ENCODE measurements around the gene PRPSAP1. TPM values are rescaled to one million over a fixed set of nuclear protein-coding genes. Genes with fewer than 3 reads are reported as not detected.
"Not testable (repeated sequence)": the region's sequence is repeated elsewhere in the genome, so short reads cannot be mapped to it uniquely, and the experiment has no call there.

The PRPSAP1 gene
- total RNA-seq, 1 donor from 2014 or later, result 52.2 TPM

- not testable (repeated sequence) for DNase-seq (ENCODE audit: low spot score)
Observed at GRCh38 chr17:76359776-76360175, 6.1 kb upstream of the PRPSAP1 start.

- no peak for DNase-seq (ENCODE audit: low spot score)
Observed at GRCh38 chr17:76359375-76359774, 5.7 kb upstream of the PRPSAP1 start.

DNA sequence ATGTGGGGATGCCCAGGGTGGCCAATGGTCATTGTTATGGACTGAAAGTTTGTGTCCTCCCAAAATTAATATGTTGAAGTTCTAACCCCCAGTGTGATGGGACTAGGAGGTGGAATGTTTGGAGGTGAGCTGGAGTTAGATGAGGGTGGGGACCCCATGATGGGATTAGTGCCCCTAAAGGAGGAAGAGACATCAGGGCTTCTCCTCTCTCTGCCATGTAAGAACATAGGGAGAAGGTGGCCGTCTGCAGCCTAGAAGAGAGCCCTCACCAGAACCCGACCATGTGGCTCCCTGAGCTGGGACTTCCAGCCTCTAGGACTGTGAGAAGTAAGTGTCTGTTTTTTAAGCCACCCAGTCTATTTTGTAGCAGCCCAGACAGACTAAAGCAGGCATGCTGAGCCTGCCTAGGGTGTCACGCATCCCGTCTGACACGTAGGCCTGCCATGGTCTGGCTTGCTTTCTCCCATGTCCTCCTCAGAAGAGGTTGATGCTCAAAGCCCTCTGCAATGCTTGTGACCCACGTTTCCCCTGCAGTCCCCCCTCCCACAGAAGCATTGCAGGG is 4.0 kb upstream of the PRPSAP1 start:
- no peak for DNase-seq (ENCODE audit: low spot score)

- DNase-seq (ENCODE audit: low spot score), result no peak
Observed at GRCh38 chr17:76356803-76357456, 3.2 kb upstream of the PRPSAP1 start.

DNA sequence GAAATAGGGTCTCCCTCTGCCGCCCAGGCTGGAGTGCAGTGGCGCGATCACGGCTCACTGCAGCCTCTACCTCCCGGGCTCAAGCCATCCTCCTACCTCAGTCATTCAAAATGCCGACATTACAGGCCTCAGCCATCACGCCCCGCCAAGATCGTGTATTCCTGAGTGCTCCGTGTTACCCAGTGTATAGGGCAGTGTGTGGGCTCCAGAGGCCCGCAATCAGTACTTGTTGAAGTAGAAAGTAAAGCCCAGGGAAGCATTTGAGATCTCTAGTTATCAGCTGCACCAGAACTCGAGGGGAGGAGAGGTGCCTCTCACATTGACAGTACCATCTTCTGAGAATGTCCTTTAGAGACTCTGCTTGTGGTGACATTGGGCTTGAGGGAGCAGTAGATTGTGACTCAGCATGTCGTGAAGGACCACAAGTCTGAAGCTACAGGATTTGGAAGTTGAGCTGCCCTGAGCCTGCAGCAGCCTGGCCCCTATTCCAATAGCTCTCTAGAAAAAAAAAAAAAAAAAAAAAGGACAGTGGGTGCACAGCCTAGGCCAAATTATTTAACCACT is 1.1 kb upstream of the PRPSAP1 start:
- no peak for DNase-seq (ENCODE audit: low spot score)

DNA sequence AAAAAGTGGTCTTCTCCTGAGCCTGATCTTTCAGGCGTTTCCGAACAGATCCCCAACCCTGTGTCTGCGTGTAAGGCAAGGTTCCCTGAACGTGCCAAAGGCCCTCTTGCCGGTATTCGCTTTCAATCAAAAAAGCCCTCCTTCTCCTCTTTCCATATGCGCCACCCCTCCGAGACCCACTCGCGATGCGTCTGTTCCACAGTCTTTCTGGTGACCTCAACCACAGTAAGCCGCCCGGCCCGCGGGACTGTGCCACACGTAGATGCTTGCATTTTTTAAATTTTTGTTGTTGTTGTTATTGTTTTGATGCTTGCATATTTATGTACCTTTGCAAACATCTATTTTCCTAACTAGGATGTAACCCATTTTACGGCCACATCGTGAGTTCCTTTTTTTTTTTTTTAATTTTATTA is 607 bp upstream of the PRPSAP1 start:
- no peak for DNase-seq (ENCODE audit: low spot score)

DNA sequence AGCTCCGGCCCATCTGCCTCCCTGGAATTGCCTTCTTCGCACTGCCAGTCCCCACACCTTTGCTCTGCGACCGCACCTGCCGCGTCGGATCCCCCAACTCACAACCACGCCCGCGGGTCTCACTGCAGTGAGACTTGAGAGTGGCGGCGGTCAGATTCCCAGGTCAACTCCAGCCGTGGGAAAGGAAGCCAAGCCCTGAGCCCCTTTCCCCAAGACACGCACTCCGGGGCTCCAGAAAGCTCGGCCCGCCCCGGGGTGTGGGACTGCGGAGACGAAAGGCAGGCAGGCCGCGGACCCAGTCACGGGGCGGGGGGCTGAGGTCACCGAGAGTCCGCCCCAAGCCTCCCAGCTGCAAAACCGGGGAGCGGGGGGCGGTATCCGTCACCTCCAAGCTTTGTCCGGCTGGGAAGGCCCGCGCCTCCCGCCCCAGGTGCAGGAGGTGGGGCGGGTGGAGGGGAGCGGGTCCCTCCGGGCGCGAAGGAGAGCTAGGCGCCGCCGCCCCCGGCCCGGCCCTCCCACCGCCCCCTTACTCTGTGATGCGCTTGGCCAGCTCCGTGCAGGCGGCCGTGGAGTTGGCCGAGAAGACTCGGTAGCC is 615 bp downstream of the PRPSAP1 start:
- peak; percentile 12 for DNase-seq (ENCODE audit: low spot score)

- DNase-seq (ENCODE audit: low spot score), result no peak
Observed at GRCh38 chr17:76351526-76352071, 2.1 kb downstream of the PRPSAP1 start.

DNA sequence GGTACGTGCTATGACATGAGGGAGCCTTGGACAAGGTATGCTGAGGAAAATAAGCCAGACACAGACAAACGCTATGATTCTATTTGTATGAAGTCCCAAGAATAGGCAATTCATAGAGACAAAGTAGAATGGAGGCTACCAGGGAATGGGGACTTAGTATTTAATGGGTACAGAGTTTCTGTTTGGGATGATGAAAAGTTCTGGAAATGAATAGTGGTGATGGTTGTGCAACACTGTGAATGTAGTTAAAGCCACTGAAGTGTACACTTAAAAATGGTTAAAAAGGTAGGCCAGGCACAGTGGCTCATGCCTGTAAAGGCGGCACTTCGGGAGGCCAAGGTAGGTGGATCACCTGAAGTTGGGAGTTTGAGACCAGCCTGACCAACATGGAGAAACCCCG is 3.3 kb downstream of the PRPSAP1 start:
- no peak for DNase-seq (ENCODE audit: low spot score)

- DNase-seq (ENCODE audit: low spot score), result not testable (repeated sequence)
Observed at GRCh38 chr17:76346936-76347335, 6.8 kb downstream of the PRPSAP1 start.

DNA sequence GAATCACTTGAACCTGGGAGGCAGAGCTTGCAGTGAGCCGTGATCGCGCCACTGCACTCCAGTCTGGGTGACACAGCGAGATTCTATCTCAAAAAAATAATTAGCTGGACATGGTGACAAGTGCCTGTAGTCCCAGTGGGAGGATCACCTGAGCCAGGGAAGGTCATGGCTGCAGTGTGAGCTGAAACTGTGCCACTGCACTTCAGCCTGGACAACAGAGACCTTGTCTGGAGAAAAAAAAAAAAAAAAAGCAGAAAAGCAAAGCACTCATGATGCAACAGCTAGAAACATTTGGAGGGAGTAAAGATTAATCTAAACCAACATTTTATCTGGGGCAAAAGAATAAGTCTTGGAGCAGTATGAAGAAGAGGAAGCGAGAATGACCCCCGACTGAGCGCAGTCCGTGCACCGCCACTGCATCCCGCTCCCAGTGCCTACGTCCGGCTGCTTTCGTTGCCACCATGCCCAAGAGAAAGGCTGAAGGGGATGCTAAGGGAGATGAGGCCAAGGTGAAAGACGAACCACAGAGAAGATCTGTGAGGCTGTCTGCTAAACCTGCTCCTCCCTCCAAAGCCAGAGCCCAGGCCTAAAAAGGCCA is 8.2 kb downstream of the PRPSAP1 start:
- no peak for DNase-seq (ENCODE audit: low spot score)

DNA sequence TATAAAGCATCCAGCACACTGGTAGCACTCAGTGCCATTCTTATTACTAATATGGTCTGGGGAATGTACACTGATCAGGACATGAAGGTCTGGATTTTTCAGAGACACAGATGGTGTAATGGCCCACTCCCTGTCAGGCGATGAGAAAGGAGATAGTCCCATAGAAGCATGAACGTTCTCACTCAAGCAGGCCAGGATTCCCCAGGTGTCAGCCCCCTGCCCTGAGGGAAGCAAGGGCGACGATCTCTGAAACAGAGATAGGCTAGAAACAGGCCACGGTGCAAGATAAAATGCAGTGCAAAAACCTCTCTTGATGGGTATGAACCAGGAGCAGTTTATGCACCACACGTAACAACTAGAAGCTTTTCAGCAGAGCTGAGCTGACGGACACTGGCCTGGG is 10.6 kb downstream of the PRPSAP1 start:
- DNase-seq (ENCODE audit: low spot score), result no peak

GRCh38 chr17:76341301-76341700 is 12.4 kb downstream of the PRPSAP1 start:
- no peak for DNase-seq (ENCODE audit: low spot score)

GRCh38 chr17:76337413-76337777 is 16.3 kb downstream of the PRPSAP1 start:
- no peak for DNase-seq (ENCODE audit: low spot score)

DNA sequence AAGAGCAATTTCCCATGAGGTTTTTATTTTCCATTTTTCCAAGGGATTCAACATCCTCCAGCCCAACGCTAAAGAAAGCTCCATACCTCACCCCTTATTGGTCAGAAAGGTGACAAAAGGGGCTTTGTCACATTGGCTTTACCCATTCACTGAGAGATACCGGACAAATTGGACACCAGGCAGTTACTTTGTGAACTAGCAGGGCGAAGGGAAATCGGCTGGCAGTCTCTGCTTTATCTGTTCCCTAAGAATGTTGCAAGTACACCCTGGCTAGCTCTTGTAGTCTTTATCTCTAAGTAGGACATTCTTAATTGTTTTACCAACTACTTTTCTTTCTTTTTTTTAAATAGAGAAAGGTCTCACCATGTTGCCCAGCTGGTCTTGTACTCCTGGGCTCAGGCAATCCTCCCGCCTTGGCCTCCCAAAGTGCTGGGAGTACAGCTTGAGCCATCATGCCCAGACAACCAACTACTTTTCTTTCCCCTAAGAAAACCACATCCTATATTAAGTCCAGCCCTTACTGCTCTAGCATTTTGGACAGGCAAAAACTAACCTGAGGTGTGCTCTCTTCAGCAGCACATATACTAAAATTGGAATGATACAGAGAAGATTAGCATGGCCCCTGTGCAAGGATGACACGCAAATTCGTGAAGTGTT is 16.8 kb downstream of the PRPSAP1 start:
- no peak for DNase-seq (ENCODE audit: low spot score)

DNA sequence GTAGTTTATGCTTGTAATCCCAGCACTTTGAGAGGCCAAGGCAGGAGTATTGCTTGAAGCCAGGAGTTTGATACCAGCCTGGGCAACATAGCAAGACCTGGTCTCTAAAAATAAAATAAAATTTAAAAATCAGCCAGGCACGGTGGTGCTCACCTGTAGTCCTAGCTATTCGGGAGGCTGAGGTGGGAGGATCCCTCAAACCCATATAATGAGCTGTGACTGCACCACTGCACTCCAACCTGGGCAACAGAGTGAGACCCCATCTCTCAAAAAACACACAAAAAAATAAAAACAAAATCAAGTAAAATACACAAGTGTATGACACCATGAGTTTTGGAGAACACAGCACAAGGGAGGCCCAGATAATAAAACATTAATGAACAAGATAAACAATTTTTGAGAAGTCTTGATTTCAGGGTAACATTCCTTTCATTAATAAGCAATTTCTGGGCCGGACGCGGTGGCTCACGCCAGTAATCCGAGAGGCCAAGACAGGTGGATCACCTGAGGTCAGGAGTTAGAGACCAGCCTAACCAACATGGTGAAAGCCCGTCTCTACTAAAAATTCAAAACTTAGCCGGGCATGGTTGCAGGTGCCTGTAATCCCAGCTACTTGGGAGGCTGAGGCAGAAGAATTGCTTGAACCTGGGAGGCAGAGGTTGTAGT is 17.9 kb downstream of the PRPSAP1 start:
- DNase-seq (ENCODE audit: low spot score), result no peak

GRCh38 chr17:76333673-76334505 is 19.8 kb downstream of the PRPSAP1 start:
- DNase-seq (ENCODE audit: low spot score), result no peak

GRCh38 chr17:76331083-76331482 is 22.6 kb downstream of the PRPSAP1 start:
- no peak for DNase-seq (ENCODE audit: low spot score)

GRCh38 chr17:76329664-76330063 is 24.1 kb downstream of the PRPSAP1 start:
- DNase-seq (ENCODE audit: low spot score), result no peak

- no peak for DNase-seq (ENCODE audit: low spot score)
Observed at GRCh38 chr17:76327696-76328095, 26.0 kb downstream of the PRPSAP1 start.

DNA sequence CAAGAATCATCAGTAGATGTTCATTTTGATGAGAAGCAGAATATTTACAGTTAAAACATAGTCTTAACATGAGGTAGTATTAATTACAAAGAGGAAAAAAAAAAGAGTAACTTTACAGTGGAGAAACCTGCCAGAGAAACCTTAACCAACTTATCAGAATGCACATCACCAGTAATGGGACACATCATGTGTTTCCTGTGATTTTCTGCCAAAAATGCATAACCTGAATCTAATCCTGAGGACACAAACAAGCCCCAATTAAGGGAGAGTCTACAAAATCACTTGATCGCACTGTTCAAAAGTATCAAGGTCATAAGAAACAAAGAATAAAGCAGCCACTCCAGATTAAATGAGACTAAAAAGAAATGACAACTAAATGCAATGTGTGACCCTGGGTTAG is 27.4 kb downstream of the PRPSAP1 start:
- no peak for DNase-seq (ENCODE audit: low spot score)

Data from mucosa of gallbladder (tissue), 1 donor.